CD14-positive monocyte (primary cell): ENCODE data around the gene YBX2. TPM values are rescaled to one million over a fixed set of nuclear protein-coding genes. Genes with fewer than 3 reads are reported as not detected.

Experiments used
- DNase-seq, 3 donors: peaks; one replicate each; pipeline ENCODE4 v3.0.0-alpha.2; 2011 to 2022
- H2AFZ ChIP-seq: 2 replicates; pipeline ENCODE4 v1.6.0; 2012; ENCODE audit warnings: mild to moderate bottlenecking, low read depth, low read length, inconsistent platforms; ENCODE audit not compliant: insufficient read depth, poor library complexity, severe bottlenecking
- H3K27ac ChIP-seq, 2 donors: 1 replicate in 1 of 2; 2 replicates in 1 of 2; pipeline ENCODE4 v1.5.1; 2012 to 2013; ENCODE audit warnings: low read length in 2 of 2, control low read depth in 1 of 2, inconsistent platforms in 1 of 2, low read depth in 1 of 2, mild to moderate bottlenecking in 1 of 2
- H3K27me3 ChIP-seq, 2 donors: one replicate each; pipeline versions ENCODE4 v1.6.0 to v1.6.1; 2011 to 2013; ENCODE audit warnings: low read length in 2 of 2; ENCODE audit not compliant: control insufficient read depth in 2 of 2, insufficient read depth in 2 of 2
- H3K36me3 ChIP-seq, 2 donors: replicated peaks in 1 of 2; 1 replicate in 1 of 2; 2 replicates in 1 of 2; pipeline versions ENCODE4 v1.5.1 to v1.6.1; 2012 to 2013; ENCODE audit warnings: low read length in 2 of 2, control low read depth in 1 of 2, inconsistent platforms in 1 of 2, mild to moderate bottlenecking in 1 of 2; ENCODE audit not compliant: insufficient read depth in 2 of 2, control insufficient read depth in 1 of 2
- H3K4me1 ChIP-seq, 2 donors: 1 replicate in 1 of 2; 2 replicates in 1 of 2; pipeline versions ENCODE4 v1.5.1 to v1.6.1; 2012 to 2013; ENCODE audit warnings: low read length in 2 of 2, control low read depth in 1 of 2, inconsistent platforms in 1 of 2, mild to moderate bottlenecking in 1 of 2, moderate library complexity in 1 of 2; ENCODE audit not compliant: insufficient read depth in 2 of 2, control insufficient read depth in 1 of 2
- H3K4me2 ChIP-seq: replicated peaks from 2 replicates; pipeline ENCODE3; 2012; ENCODE audit warnings: low read length, moderate library complexity, mild to moderate bottlenecking; ENCODE audit not compliant: poor library complexity, severe bottlenecking; ENCODE audit errors: extremely low read depth
- H3K4me3 ChIP-seq, 3 experiments: fragments of 200-600 bp in 1 of 3; sonication (generic) in 1 of 3; replicated peaks in 1 of 3; 1 replicate in 2 of 3; 2 replicates in 1 of 3; pipeline ENCODE4 v1.5.1; 2011 to 2013; ENCODE audit warnings: low read length in 3 of 3, mild to moderate bottlenecking in 3 of 3, control low read depth in 2 of 3, low read depth in 2 of 3, inconsistent platforms in 1 of 3, moderate library complexity in 1 of 3
- H3K79me2 ChIP-seq: 2 replicates; pipeline ENCODE4 v1.6.0; 2012; ENCODE audit warnings: mild to moderate bottlenecking, control low read depth, inconsistent platforms, low read length, moderate library complexity; ENCODE audit not compliant: insufficient read depth
- H3K9ac ChIP-seq: 2 replicates; pipeline ENCODE4 v1.6.0; 2017; ENCODE audit warnings: low read length, mild to moderate bottlenecking; ENCODE audit not compliant: insufficient read depth, poor library complexity, severe bottlenecking
- H3K9me3 ChIP-seq, 2 donors: replicated peaks in 1 of 2; 1 replicate in 1 of 2; 2 replicates in 1 of 2; pipeline versions ENCODE4 v1.5.1 to v1.6.1; 2012 to 2013; ENCODE audit warnings: low read length in 2 of 2, control low read depth in 1 of 2; ENCODE audit not compliant: control insufficient read depth in 1 of 2, insufficient read depth in 1 of 2
- H4K20me1 ChIP-seq: 2 replicates; pipeline ENCODE4 v1.6.0; 2012; ENCODE audit warnings: mild to moderate bottlenecking, low read length, control low read depth, moderate library complexity; ENCODE audit not compliant: insufficient read depth
- H3K27ac Mint-ChIP-seq, 7 donors: one replicate each; pipeline ENCODE4 v1.8.0; 2020; ENCODE audit warnings: mild to moderate bottlenecking in 7 of 7, mixed read lengths in 7 of 7, moderate library complexity in 6 of 7, inconsistent platforms in 2 of 7
- H3K27me3 Mint-ChIP-seq, 3 donors: one replicate each; pipeline ENCODE4 v1.8.0; 2021 to 2022; ENCODE audit warnings: low read depth in 3 of 3, mild to moderate bottlenecking in 3 of 3, mixed read lengths in 3 of 3, moderate library complexity in 3 of 3, inconsistent platforms in 1 of 3
- H3K36me3 Mint-ChIP-seq, 2 donors: one replicate each; pipeline ENCODE4 v1.8.0; 2020; ENCODE audit warnings: mixed read lengths in 2 of 2, inconsistent platforms in 1 of 2, mild to moderate bottlenecking in 1 of 2
- H3K4me1 Mint-ChIP-seq: one replicate; pipeline ENCODE4 v1.8.0; 2020; ENCODE audit warnings: mild to moderate bottlenecking, mixed read lengths
- H3K4me3 Mint-ChIP-seq, 2 donors: one replicate each; pipeline ENCODE4 v1.8.0; 2020; ENCODE audit warnings: mild to moderate bottlenecking in 2 of 2, mixed read lengths in 2 of 2, moderate library complexity in 1 of 2
- H3K9me3 Mint-ChIP-seq, 7 donors: one replicate each; pipeline ENCODE4 v1.8.0; 2020 to 2022; ENCODE audit warnings: mixed read lengths in 7 of 7, mild to moderate bottlenecking in 6 of 7, moderate library complexity in 6 of 7, inconsistent platforms in 2 of 7
- WGBS: methylation state at CpG from one replicate; pipeline ENCODE4 v1.1.5; 2013; ENCODE audit warnings: missing lambda C conversion rate; ENCODE audit not compliant: insufficient coverage; 5-methylcytosine and 5-hydroxymethylcytosine counted together
- intact Hi-C, 2 donors: fragments of 100-400 bp; cut with micrococcal nuclease; formaldehyde crosslinking; loops; one replicate each; pipeline versions ENCODE4 v1.15.0 to v1.15.1; 2023
- polyA plus RNA-seq, 3 donors: library from polyadenylated mRNA; depleted of rRNA in 1 of 3; unstranded in 2 of 3; stranded (reverse) in 1 of 3; fragments of 300-500 nt in 2 of 3; fragments of >200 nt in 1 of 3; fragmentation: Illumina TruSeq in 2 of 3; gene quantifications; 1 replicate in 2 of 3; 2 replicates in 1 of 3; pipeline ENCODE4 v1.2.3, GENCODE V29; 2012 to 2021
- TF ChIP-seq, protein P1 (sequence below): fragments of 200-600 bp; IDR thresholded peaks from one replicate; pipeline ENCODE4 v1.8.0; 2022; ENCODE audit warnings: antibody characterized with exemption, mild to moderate bottlenecking

The YBX2 gene
- polyA plus RNA-seq, 3 donors = not detected

DNA sequence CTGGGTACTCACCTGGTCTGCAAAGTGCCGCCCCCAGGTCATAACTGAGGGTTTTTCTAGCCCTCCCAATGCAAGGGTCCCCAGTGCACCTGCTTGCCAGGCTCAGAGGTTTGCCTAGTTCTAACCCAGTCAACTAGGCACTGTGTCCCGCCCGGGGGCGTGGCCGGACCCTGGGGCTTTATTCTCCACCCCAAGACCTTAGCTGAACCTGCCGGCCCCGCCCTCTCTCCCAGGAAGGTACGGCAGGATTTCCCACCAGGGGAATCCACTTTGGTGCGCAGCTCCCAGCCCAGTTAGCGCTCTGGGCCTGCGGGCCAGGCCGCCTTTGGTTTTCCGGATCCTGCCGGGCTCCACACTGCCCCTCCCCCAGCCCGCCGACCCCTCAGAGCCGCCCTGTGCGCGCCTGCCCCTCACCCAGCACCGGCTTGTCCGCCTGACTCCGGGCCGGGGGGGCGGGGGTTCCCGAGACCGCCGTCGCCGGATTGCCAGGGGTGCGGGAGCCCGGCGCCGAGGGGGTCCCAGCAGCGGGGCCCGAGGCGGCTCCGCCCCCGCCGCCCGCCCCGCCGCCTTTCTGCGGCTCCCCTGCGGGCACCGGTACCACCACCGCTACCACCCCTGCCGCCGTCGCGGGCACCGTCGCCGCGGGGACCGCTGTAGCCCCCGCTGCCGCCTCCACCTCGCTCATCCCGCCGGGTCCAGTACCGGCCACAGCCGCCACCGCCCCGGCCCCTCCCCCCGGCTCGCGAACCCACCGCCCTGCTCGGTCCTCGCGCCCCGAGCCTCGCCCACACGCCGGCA is 424 bp downstream of the YBX2 start:
- H3K36me3 Mint-ChIP-seq = peaks cover 0 to 6% of the 10 kb centered on the region in 2 donors
- 3% methylated on average over 74 of the region's 75 CpGs for WGBS
- Histone ChIP-seq H3K4me1 (peaks cover 21 to 32% of the 10 kb centered on the region in 2 donors), H3K36me3 (no peaks in the 10 kb centered on the region), H3K9me3 (peaks cover 0 to 13% of the 10 kb centered on the region in 2 donors), H3K4me2 (peak overlapping the region; percentile 56), H3K79me2 (no peaks in the 10 kb centered on the region), H2AFZ (peak overlapping the region; percentile 50), H3K27ac (no peak overlapping the region), H3K9ac (peak overlapping the region; percentile 8), H3K4me3 (peak overlapping the region in 1 of 3 experiments; percentile 44), H4K20me1 (no peaks in the 10 kb centered on the region), H3K27me3 (peaks cover 35 to 56% of the 10 kb centered on the region in 2 donors)
- intact Hi-C loops = loop anchor here in 1 of 2 donors (5.0 kb wide), 1 partner anchor 252 kb away; the partner anchor contains the start of gene SLC16A11
- peaks cover 67 to 84% (median 70%) of the 10 kb centered on the region in 3 donors for H3K27me3 Mint-ChIP-seq
- H3K4me3 Mint-ChIP-seq = peak overlapping the region; percentile 27 to 82
- H3K27ac Mint-ChIP-seq = no peak overlapping the region
- H3K9me3 Mint-ChIP-seq = peaks cover 0 to 23% (median 12%) of the 10 kb centered on the region in 7 donors
- H3K4me1 Mint-ChIP-seq = peaks cover 24% of the 10 kb centered on the region
- no peak for DNase-seq
- TF ChIP-seq, protein P1, sequence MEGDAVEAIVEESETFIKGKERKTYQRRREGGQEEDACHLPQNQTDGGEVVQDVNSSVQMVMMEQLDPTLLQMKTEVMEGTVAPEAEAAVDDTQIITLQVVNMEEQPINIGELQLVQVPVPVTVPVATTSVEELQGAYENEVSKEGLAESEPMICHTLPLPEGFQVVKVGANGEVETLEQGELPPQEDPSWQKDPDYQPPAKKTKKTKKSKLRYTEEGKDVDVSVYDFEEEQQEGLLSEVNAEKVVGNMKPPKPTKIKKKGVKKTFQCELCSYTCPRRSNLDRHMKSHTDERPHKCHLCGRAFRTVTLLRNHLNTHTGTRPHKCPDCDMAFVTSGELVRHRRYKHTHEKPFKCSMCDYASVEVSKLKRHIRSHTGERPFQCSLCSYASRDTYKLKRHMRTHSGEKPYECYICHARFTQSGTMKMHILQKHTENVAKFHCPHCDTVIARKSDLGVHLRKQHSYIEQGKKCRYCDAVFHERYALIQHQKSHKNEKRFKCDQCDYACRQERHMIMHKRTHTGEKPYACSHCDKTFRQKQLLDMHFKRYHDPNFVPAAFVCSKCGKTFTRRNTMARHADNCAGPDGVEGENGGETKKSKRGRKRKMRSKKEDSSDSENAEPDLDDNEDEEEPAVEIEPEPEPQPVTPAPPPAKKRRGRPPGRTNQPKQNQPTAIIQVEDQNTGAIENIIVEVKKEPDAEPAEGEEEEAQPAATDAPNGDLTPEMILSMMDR = no peak

DNA sequence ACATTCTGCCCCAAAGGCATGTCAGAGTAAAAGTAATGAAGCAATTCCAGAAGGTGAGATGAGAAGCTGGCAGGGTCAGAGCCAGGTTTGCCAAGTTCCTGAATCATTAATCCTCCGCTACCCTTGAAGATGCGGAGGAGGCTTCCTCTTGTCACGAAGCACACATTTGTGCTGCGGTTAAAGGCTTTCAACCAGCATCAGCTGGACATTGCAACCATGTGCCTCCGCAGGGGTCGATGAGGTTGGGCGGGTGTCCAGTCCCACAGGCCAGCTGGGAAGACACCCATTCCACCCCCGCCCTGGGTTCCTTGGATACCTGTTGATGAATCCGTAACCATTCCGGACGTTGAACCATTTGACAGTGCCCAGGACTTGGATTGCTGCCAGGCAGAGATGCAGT is 1.3 kb downstream of the YBX2 start:
- Mint-ChIP-seq H3K27me3 (peaks cover 71 to 86% (median 73%) of the 10 kb centered on the region in 3 donors), H3K4me3 (peak overlapping the region in 1 of 2 donors; percentile 82), H3K9me3 (peaks cover 0 to 23% (median 12%) of the 10 kb centered on the region in 7 donors), H3K4me1 (peaks cover 24% of the 10 kb centered on the region), H3K27ac (no peak overlapping the region), H3K36me3 (peaks cover 0 to 6% of the 10 kb centered on the region in 2 donors)
- WGBS = 90% methylated on average over 8 of the region's 11 CpGs
- TF ChIP-seq, protein P1 = no peak
- Histone ChIP-seq H4K20me1 (no peaks in the 10 kb centered on the region), H2AFZ (no peak overlapping the region), H3K27me3 (peaks cover 35 to 57% of the 10 kb centered on the region in 2 donors), H3K27ac (no peak overlapping the region), H3K36me3 (no peaks in the 10 kb centered on the region), H3K9ac (no peak overlapping the region), H3K4me1 (peaks cover 21 to 32% of the 10 kb centered on the region in 2 donors), H3K79me2 (no peaks in the 10 kb centered on the region), H3K9me3 (peaks cover 0 to 13% of the 10 kb centered on the region in 2 donors), H3K4me3 (no peak overlapping the region), H3K4me2 (no peak overlapping the region)
- no peak for DNase-seq
- intact Hi-C loops = loop anchor here in 1 of 2 donors (5.0 kb wide), 1 partner anchor 251 kb away; the partner anchor contains the start of gene SLC16A11
